ENCODE data around the gene CLCNKB. TPM values are rescaled to one million over a fixed set of nuclear protein-coding genes. Genes with fewer than 3 reads are reported as not detected.

CLCNKB gene
- total RNA-seq, 1 donor from 2014 or later = not detected

DNA sequence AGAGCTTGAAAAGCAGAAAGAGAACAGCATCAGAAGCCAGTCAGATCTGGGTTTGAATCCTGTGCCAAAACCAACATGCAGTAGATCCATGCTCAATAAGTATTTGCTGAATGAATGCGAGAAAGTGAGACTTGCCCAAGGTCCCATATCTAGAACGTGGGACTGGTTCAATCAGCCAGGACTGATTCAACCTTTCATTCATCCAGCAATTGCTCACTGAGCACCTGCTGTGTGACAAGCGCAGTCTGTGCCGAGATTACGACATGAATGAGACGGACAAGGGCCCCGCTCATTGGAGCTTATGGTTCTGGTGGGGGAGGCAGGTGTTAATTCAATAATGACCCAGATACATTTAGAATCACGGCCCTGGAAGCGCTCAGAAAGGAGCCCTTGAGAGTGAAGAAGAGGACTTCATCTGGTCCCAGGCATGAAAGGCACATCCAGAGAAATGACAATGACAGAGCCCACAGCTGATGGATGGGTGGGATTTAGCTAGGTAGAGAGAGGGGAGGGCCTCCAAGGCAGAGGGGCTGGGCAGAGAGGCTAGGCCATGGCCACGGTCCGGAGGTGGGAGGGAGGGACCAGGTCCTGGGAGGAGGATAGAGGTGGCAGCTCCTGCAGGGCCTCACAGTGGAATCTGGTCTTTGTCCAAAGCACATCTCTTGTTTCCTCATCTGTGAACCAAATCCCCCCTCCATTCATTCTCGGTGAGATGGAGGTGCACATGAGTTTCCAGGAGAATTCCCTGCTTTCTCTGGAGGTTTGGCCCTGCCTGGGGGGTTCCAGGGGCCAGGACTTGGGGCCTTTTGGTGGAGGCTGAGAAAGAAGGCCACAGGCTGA lies 34.0 kb downstream of the CLCNKB start:
- DNase-seq (ENCODE audit: extremely low spot score in 2 of 2) = no peak
- Histone ChIP-seq H3K27me3 (no peaks in the 10 kb centered on the region), H3K36me3 (no peaks in the 10 kb centered on the region), H3K4me1 (peaks cover 54% of the 10 kb centered on the region), H3K9me3 (no peaks in the 10 kb centered on the region), H3K27ac (peak overlapping the region; percentile 75), H3K4me3 (no peak overlapping the region)
- TF ChIP-seq POLR2A (IDR thresholded peaks at IDR 0.05) (no peak), POLR2AphosphoS5 (IDR thresholded peaks at IDR 0.05; ENCODE audit: insufficient read depth in 1 of 2, low read depth in 1 of 2) (no peak)
- TF ChIP-seq, protein P1, sequence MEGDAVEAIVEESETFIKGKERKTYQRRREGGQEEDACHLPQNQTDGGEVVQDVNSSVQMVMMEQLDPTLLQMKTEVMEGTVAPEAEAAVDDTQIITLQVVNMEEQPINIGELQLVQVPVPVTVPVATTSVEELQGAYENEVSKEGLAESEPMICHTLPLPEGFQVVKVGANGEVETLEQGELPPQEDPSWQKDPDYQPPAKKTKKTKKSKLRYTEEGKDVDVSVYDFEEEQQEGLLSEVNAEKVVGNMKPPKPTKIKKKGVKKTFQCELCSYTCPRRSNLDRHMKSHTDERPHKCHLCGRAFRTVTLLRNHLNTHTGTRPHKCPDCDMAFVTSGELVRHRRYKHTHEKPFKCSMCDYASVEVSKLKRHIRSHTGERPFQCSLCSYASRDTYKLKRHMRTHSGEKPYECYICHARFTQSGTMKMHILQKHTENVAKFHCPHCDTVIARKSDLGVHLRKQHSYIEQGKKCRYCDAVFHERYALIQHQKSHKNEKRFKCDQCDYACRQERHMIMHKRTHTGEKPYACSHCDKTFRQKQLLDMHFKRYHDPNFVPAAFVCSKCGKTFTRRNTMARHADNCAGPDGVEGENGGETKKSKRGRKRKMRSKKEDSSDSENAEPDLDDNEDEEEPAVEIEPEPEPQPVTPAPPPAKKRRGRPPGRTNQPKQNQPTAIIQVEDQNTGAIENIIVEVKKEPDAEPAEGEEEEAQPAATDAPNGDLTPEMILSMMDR (IDR thresholded peaks at IDR 0.05) = no peak
- intact Hi-C loops (cut with DNase I) = loop anchor here (2.0 to 10.0 kb wide), 3 partner anchors 109 to 287 kb away; partner anchors contain the start of gene SZRD1

DNA sequence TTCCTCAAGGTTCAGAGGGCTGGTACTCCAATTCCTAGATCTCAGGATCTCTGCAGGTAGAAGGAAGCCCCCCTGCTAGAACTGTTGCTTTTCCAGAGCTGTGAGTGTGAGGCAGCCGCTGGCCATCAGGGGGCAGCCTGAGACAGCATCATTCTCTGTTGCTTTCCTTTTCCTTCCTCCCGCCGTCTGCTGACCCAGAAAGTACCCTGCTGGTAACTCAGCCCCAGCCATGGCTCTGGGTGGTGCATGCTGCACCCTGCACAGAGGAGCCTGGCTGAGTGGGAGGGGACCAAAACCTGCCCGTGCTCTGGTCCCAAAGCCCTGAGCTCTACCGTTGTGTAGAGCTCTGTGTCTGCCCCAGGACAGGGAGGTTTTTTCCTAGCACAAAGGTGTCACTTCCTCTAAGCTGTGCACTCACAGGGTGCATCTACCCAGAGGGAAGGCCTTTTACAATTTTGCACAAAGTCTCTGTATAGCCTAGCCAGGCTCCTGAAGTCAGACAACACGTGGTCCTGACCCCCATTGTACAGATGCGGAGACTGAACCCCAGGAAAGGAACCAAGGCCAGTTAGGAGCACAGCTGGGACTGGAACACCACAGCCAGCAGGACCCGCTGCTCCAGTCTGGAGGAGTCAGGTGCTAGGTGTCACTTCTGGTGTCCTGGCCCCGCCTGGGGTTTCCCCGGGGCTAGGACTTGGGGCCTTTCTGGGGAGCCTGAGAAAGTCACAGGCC lies 35.5 kb downstream of the CLCNKB start:
- intact Hi-C loops (cut with DNase I) = loop anchor here (2.0 to 10.0 kb wide), 3 partner anchors 108 to 286 kb away; partner anchors contain the start of gene SZRD1
- no peaks in the 10 kb centered on the region for H3K27me3 ChIP-seq
- peaks cover 58% of the 10 kb centered on the region for H3K4me1 ChIP-seq
- H3K27ac ChIP-seq = peak overlapping the region; percentile 21
- no peaks in the 10 kb centered on the region for H3K9me3 ChIP-seq
- TF ChIP-seq POLR2A (IDR thresholded peaks at IDR 0.05) (no peak), POLR2AphosphoS5 (IDR thresholded peaks at IDR 0.05; ENCODE audit: insufficient read depth in 1 of 2, low read depth in 1 of 2) (no peak)
- TF ChIP-seq, protein P1 (IDR thresholded peaks at IDR 0.05) = peak; percentile 94 to 97 (median 97)
- no peak for DNase-seq (ENCODE audit: extremely low spot score in 2 of 2)
- H3K36me3 ChIP-seq = no peaks in the 10 kb centered on the region
- H3K4me3 ChIP-seq = no peak overlapping the region

DNA sequence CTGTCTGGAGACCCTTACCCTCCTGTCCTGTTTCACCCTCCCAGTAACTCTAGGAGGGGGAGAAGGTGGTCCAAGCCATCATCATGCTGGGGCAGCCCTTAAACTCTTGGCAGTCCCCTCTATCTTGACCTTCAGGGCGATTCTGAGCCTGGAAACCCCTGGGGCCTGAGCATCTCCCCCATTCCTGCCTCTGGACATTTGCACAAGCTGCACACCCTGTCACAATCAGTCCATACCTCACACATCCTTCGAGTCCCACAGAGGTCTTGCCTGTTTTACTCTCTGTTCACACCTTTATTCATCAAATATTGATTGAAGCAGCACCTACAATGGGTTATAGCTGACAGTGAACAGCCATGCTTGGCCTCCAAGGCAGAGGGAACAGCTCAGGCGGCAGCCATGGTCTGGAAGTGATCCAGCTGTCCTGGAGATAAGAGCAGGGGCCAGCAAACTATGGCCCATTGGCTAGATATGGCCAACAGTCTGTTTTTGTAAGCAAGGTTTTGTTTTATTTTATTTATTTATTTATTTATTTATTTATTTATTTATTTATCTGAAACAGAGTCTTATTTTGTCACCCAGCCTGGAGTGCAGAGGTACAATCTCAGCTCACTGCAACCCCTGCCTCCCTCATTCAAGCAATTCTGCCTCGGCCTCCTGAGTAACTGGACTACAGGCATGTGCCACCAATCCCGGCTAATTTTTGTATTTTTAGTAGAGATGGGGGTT lies 37.0 kb downstream of the CLCNKB start:
- no peak overlapping the region for H3K4me3 ChIP-seq
- intact Hi-C loops (cut with DNase I) = no loop called here
- H3K27ac ChIP-seq = no peak overlapping the region
- no peak for DNase-seq (ENCODE audit: extremely low spot score in 2 of 2)
- no peaks in the 10 kb centered on the region for H3K9me3 ChIP-seq
- TF ChIP-seq POLR2AphosphoS5 (IDR thresholded peaks at IDR 0.05; ENCODE audit: insufficient read depth in 1 of 2, low read depth in 1 of 2) = no peak
- TF ChIP-seq POLR2A (IDR thresholded peaks at IDR 0.05) = no peak
- TF ChIP-seq, protein P1 (IDR thresholded peaks at IDR 0.05) = no peak
- peaks cover 43% of the 10 kb centered on the region for H3K4me1 ChIP-seq
- no peaks in the 10 kb centered on the region for H3K36me3 ChIP-seq
- no peaks in the 10 kb centered on the region for H3K27me3 ChIP-seq

DNA sequence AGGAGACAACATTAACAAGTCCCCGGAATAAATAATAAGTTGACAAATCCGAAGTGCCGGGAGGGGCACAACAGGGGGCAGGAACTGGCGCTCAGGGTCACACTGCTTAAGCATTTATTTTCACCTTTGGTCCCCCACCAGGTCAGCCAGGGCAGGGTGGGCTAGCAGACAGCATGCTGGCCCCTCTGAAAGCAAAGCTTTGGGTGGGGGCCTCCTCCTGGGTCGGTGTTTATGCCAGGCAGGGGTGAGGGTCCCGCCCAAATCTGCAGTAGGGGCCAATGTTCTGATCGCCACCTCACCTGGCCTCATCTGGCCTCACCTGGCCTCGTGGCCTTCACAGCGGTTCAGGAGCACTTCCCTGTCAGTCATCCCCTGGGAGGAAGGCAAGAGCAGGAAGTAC lies 38.1 kb downstream of the CLCNKB start:
- H3K4me3 ChIP-seq = no peak overlapping the region
- no peak for DNase-seq (ENCODE audit: extremely low spot score in 2 of 2)
- intact Hi-C loops (cut with DNase I) = no loop called here
- TF ChIP-seq POLR2A (IDR thresholded peaks at IDR 0.05) (no peak), POLR2AphosphoS5 (IDR thresholded peaks at IDR 0.05; ENCODE audit: insufficient read depth in 1 of 2, low read depth in 1 of 2) (no peak)
- TF ChIP-seq, protein P1 (IDR thresholded peaks at IDR 0.05) = no peak
- H3K27me3 ChIP-seq = no peaks in the 10 kb centered on the region
- H3K4me1 ChIP-seq = peaks cover 32% of the 10 kb centered on the region
- no peaks in the 10 kb centered on the region for H3K36me3 ChIP-seq
- no peaks in the 10 kb centered on the region for H3K9me3 ChIP-seq
- no peak overlapping the region for H3K27ac ChIP-seq

Measured in vagina (tissue), 2 donors.